ENCODE measurements around the gene GPR161. TPM values are rescaled to one million over a fixed set of nuclear protein-coding genes. Genes with fewer than 3 reads are reported as not detected.

GPR161 gene
- total and polyA plus RNA-seq, 9 of the 15 experiments (the other 6 are each of a cell fraction or from before 2014, with no cell fraction given): 0.15 to 2.4 (median 0.76) TPM

DNA sequence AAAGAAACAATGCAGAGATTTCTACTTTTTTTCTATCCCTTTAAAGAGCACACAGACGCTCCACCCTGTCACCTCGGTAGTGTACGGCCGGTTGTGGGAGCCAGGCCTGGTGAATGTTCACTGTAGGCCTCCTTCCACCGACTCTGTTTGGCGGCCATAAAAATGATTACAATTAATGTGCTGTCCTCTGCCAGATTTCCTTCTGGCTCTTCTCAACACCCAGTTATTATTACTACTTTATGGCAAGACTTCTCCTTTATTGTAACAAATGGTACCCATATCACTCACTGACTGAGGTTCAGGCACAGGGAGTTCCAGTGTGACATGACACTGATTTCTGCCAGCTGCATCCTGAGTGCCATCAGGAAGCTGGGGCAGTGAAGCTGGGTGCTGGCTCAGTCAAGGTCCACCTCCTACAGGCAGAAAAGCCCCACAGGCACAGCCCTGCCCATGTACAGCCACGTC is 37.4 kb downstream of the GPR161 start:
- CTCF ChIA-PET (ENCODE audit: low intra/inter-chr PET ratio): no interaction called here
- no peak for FAIRE-seq

More for the DNA sequence above, 37.4 kb downstream of the GPR161 start:
- in situ Hi-C loops (cut with MboI): loop anchor here (10.0 kb wide), 1 partner anchor 485 kb away; no protein-coding TSS in a partner anchor
- WGBS (ENCODE audit: insufficient coverage, low coverage, missing lambda C conversion rate): 31% methylated on average over 7 of the region's 7 CpGs
- Histone ChIP-seq H3K9me1 (ENCODE audit: control insufficient read depth, insufficient read depth, low read length) (no peaks in the 10 kb centered on the region), H3K9me3 (replicated peaks; ENCODE audit: control insufficient read depth, insufficient read depth, low read depth, low read length) (no peaks in the 10 kb centered on the region), H4K20me1 (replicated peaks; ENCODE audit: control insufficient read depth, insufficient read depth, low read length) (no peaks in the 10 kb centered on the region), H3K27me3 (ENCODE audit: control insufficient read depth in 2 of 2, insufficient read depth in 2 of 2, low read length in 2 of 2) (peaks cover 9 to 37% of the 10 kb centered on the region in 2 experiments; a peak in 4 of 5 replicates), H3K79me2 (ENCODE audit: control insufficient read depth, insufficient read depth, low read length) (no peaks in the 10 kb centered on the region), H3K9ac (ENCODE audit: insufficient read depth in 1 of 2, low read depth in 2 of 2, low read length in 2 of 2) (no peak overlapping the region), H2AFZ (ENCODE audit: low read depth, low read length) (no peak overlapping the region), H3K27ac (ENCODE audit: extremely low read depth, low read depth, low read length) (no peak overlapping the region), H3K4me1 (replicated peaks in 1 of 2; ENCODE audit: control insufficient read depth in 2 of 2, insufficient read depth in 2 of 2, low read length in 2 of 2) (peaks cover 0 to 2% of the 10 kb centered on the region in 2 experiments; a peak in 2 of 5 replicates), H3K36me3 (ENCODE audit: control insufficient read depth, insufficient read depth, low read length) (no peaks in the 10 kb centered on the region), H3K4me3 (no peak overlapping the region), H3K4me2 (ENCODE audit: insufficient read depth, low read length) (no peak overlapping the region)
- ATAC-seq (no peak), DNase-seq (ENCODE audit: extremely low read depth in 1 of 4, low spot score in 3 of 4) (no peak)
- intact Hi-C loops (cut with micrococcal nuclease): loop anchor here (10.0 kb wide), 2 partner anchors 125 to 335 kb away; partner anchors contain the start of gene SFT2D2
- BruUV-seq (replicated peaks): no TSS peak
- POLR2A ChIA-PET: interaction anchor here (0.6 to 1.2 kb wide), 2 partner anchors 14 to 379 kb away, joined by 3 to 5 read pairs; no protein-coding TSS in a partner anchor
- TF ChIP-seq PHF21A (IDR thresholded peaks at IDR 0.05; ENCODE audit: borderline replicate concordance, low read depth) (no peak), MCM5 (IDR thresholded peaks at IDR 0.05; ENCODE audit: low read depth) (no peak), ZNF764 (CRISPR knock-in tag; IDR thresholded peaks at IDR 0.05; ENCODE audit: low read depth) (no peak), RBM39 (optimal IDR thresholded peaks at IDR 0.05; ENCODE audit: low read depth, low read length) (no peak)
- TF ChIP-seq, protein P1, sequence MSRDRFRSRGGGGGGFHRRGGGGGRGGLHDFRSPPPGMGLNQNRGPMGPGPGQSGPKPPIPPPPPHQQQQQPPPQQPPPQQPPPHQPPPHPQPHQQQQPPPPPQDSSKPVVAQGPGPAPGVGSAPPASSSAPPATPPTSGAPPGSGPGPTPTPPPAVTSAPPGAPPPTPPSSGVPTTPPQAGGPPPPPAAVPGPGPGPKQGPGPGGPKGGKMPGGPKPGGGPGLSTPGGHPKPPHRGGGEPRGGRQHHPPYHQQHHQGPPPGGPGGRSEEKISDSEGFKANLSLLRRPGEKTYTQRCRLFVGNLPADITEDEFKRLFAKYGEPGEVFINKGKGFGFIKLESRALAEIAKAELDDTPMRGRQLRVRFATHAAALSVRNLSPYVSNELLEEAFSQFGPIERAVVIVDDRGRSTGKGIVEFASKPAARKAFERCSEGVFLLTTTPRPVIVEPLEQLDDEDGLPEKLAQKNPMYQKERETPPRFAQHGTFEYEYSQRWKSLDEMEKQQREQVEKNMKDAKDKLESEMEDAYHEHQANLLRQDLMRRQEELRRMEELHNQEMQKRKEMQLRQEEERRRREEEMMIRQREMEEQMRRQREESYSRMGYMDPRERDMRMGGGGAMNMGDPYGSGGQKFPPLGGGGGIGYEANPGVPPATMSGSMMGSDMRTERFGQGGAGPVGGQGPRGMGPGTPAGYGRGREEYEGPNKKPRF (IDR thresholded peaks at IDR 0.05; ENCODE audit: low read depth, low read length): no peak

All from K562 (cell line).